NB4 (cell line): ENCODE results near the gene SRPX2.
A peak's percentile ranks its signal among the peaks of the same experiment; 100 is the strongest.

Source experiments
- DNase-seq: peaks from one replicate; pipeline ENCODE4 v3.0.0; 2010; ENCODE audit warnings: low read depth
- H3K4me3 ChIP-seq: one replicate; pipeline ENCODE4 v1.5.1; 2011; ENCODE audit warnings: mild to moderate bottlenecking, low read depth, low read length, moderate library complexity
- CTCF ChIP-seq: IDR thresholded peaks from one replicate; pipeline ENCODE4 v1.5.1; 2012; ENCODE audit warnings: low read depth, low read length
- MAX ChIP-seq: IDR thresholded peaks from 2 replicates; pipeline ENCODE4 v1.6.1; 2011; ENCODE audit warnings: low read depth, low read length
- MYC ChIP-seq: IDR thresholded peaks from 2 replicates; pipeline ENCODE4 v1.6.1; 2011; ENCODE audit warnings: low read depth, low read length
- POLR2A ChIP-seq: IDR thresholded peaks from 2 replicates; pipeline ENCODE4 v1.6.1; 2011; ENCODE audit warnings: mild to moderate bottlenecking; ENCODE audit not compliant: insufficient read length; ENCODE audit errors: extremely low read depth

Gene SRPX2

DNA sequence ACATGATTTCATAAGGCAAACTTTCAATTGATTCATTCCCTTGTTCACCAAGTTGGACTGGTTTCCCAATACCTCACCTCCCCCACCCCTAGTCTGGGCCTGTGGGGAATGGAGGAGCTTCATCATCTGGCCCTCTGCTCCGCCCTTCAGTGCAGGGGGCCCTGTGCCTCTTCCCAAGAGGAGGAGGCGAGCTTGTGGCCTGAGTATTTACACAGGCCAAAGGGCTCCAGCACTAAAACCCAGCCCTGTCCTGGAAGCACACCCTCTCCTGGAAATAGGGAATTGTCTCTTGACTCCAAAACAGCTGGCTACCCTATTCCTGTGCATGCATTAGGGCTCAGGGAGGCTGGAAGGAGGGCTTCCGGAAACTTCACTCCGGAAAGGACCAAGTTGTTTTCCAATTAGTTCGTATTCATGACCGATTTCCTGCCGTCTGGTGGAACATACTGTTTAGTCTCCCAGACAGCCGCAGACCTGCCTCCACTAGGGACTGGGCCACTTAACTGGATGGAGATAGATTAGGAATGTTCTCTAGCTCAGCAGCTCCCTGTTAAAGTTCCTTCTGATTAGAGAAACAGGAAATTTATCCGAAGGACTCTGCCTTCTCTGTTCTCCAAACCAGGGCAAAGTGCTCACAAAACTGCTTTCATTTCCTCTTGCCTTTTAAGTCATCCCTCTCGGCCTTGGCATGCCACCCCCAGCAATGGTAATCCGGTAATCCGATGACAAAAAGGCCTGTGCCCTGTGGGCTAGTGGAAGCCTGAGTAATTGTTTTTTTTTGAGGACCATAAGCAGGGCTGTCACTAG, 5.8 kb downstream of the SRPX2 start:
- peak; percentile 3 for DNase-seq
- no peak for TF ChIP-seq CTCF
- TF ChIP-seq POLR2A, result no peak
- no peak for TF ChIP-seq MYC
- no peak for TF ChIP-seq MAX
- H3K4me3 ChIP-seq, result no peak overlapping the region

- DNase-seq, result no peak
Observed at GRCh38 chrX:100650841-100651240, 6.8 kb downstream of the SRPX2 start.

GRCh38 chrX:100652266-100652665, 8.3 kb downstream of the SRPX2 start:
- TF ChIP-seq MYC, result no peak
- no peak for TF ChIP-seq MAX
- TF ChIP-seq POLR2A, result no peak
- TF ChIP-seq CTCF, result no peak
- no peak for DNase-seq
- H3K4me3 ChIP-seq, result no peak overlapping the region

More at GRCh38 chrX:100650841-100651240, 6.8 kb downstream of the SRPX2 start:
- H3K4me3 ChIP-seq, result no peak overlapping the region
- no peak for TF ChIP-seq CTCF
- TF ChIP-seq POLR2A, result no peak
- no peak for TF ChIP-seq MYC
- no peak for TF ChIP-seq MAX

- DNase-seq, result peak; percentile 8
- TF ChIP-seq CTCF (no peak), POLR2A (no peak), MAX (peak; percentile 63), MYC (no peak)
- H3K4me3 ChIP-seq, result no peak overlapping the region
Observed at GRCh38 chrX:100654261-100654660, 10.3 kb downstream of the SRPX2 start.

GRCh38 chrX:100658941-100659381, 15.0 kb downstream of the SRPX2 start:
- DNase-seq, result no peak
- H3K4me3 ChIP-seq, result no peak overlapping the region
- TF ChIP-seq MYC, result no peak
- no peak for TF ChIP-seq CTCF
- no peak for TF ChIP-seq MAX
- no peak for TF ChIP-seq POLR2A
